ENCODE results near the gene FIGN. TPM values are rescaled to one million over a fixed set of nuclear protein-coding genes. Genes with fewer than 3 reads are reported as not detected.

FIGN gene
- total and polyA plus RNA-seq, 2 donors (not counting 3 experiments of a cell fraction or from before 2014, with no cell fraction given): 1.8 to 8.1 TPM

- Histone ChIP-seq H3K4me1 (ENCODE audit: control insufficient read depth, extremely low read depth, insufficient read depth, low read length) (peaks cover 20% of the 10 kb centered on the region), H3K9me1 (replicated peaks; ENCODE audit: control insufficient read depth, extremely low read depth, insufficient read depth, low read length) (no peaks in the 10 kb centered on the region), H3K9me3 (replicated peaks; ENCODE audit: control insufficient read depth, insufficient read depth, low read length) (no peaks in the 10 kb centered on the region), H3K4me2 (ENCODE audit: insufficient read depth, low read length) (peak overlapping the region; percentile 37), H4K20me1 (replicated peaks; ENCODE audit: control insufficient read depth, extremely low read depth, insufficient read depth, low read length) (no peaks in the 10 kb centered on the region), H3K9ac (replicated peaks; ENCODE audit: extremely low read depth, insufficient read depth, low read length) (no peak overlapping the region), H3K4me3 (replicated peaks in 1 of 3; ENCODE audit: insufficient read depth in 1 of 3, low read depth in 1 of 3, low read length in 3 of 3) (no peak overlapping the region), H3K79me2 (ENCODE audit: control insufficient read depth, insufficient read depth, low read length) (no peaks in the 10 kb centered on the region), H3K36me3 (ENCODE audit: control insufficient read depth in 2 of 2, extremely low read depth in 1 of 2, insufficient read depth in 2 of 2, low read length in 2 of 2) (no peaks in the 10 kb centered on the region), H2AFZ (ENCODE audit: low read depth, low read length) (no peak overlapping the region), H3K27me3 (ENCODE audit: control insufficient read depth in 2 of 2, insufficient read depth in 2 of 2, low read length in 2 of 2) (no peaks in the 10 kb centered on the region), H3K27ac (ENCODE audit: insufficient read depth, low read depth, low read length) (no peak overlapping the region)
- BruUV-seq (replicated peaks): no TSS peak
- peak; percentile 80 for TF ChIP-seq FOS (IDR thresholded peaks at IDR 0.05; ENCODE audit: borderline replicate concordance, insufficient read depth, low read length)
- peak; percentile 79 for TF ChIP-seq JUN (IDR thresholded peaks at IDR 0.05; ENCODE audit: borderline replicate concordance, insufficient read depth, insufficient read length, low read depth)
- TF ChIP-seq MYC (IDR thresholded peaks at IDR 0.05; ENCODE audit: low read depth, low read length): no peak
- TF ChIP-seq, protein P1, sequence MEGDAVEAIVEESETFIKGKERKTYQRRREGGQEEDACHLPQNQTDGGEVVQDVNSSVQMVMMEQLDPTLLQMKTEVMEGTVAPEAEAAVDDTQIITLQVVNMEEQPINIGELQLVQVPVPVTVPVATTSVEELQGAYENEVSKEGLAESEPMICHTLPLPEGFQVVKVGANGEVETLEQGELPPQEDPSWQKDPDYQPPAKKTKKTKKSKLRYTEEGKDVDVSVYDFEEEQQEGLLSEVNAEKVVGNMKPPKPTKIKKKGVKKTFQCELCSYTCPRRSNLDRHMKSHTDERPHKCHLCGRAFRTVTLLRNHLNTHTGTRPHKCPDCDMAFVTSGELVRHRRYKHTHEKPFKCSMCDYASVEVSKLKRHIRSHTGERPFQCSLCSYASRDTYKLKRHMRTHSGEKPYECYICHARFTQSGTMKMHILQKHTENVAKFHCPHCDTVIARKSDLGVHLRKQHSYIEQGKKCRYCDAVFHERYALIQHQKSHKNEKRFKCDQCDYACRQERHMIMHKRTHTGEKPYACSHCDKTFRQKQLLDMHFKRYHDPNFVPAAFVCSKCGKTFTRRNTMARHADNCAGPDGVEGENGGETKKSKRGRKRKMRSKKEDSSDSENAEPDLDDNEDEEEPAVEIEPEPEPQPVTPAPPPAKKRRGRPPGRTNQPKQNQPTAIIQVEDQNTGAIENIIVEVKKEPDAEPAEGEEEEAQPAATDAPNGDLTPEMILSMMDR (IDR thresholded peaks at IDR 0.05; ENCODE audit: extremely low read depth in 1 of 2, insufficient read depth in 1 of 2, low read depth in 1 of 2, low read length in 2 of 2): peak; percentile 24 to 31
- TF ChIP-seq, protein P2, sequence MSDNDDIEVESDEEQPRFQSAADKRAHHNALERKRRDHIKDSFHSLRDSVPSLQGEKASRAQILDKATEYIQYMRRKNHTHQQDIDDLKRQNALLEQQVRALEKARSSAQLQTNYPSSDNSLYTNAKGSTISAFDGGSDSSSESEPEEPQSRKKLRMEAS (IDR thresholded peaks at IDR 0.05; ENCODE audit: insufficient read depth, insufficient read length): no peak
- no peak for TF ChIP-seq GATA2 (IDR thresholded peaks at IDR 0.05; ENCODE audit: insufficient read depth, insufficient read length, low read depth, low read length)
- TF ChIP-seq POLR2AphosphoS5 (IDR thresholded peaks at IDR 0.05; ENCODE audit: insufficient read depth, low read depth, low read length): no peak
- CTCF ChIA-PET: interaction anchor here (1.0 to 1.6 kb wide), 7 partner anchors 9 to 378 kb away, joined by 3 to 9 read pairs (median 4); no protein-coding TSS in a partner anchor
- FAIRE-seq: peak; percentile 76
- POLR2A ChIA-PET: no interaction called here
- dilution Hi-C loops (cut with MboI; ENCODE audit: extremely low pct_ligation_motif_present, low sequenced_read_pairs) (no loop called here), intact Hi-C loops (cut with micrococcal nuclease) (loop anchor here (1.0 kb wide), 1 partner anchor 15 kb away; no protein-coding TSS in a partner anchor)
- peak; percentile 66 for DNase-seq (ENCODE audit: low read depth, low spot score)
These were observed 53.1 kb downstream of the FIGN start for GRCh38 chr2:163682695-163683094.
